GM19035 (cell line): Measurements from ENCODE around the gene KCTD2.

Experiments used
- ATAC-seq: cut with Tn5 transposase; IDR thresholded peaks from one replicate; pipeline ENCODE4 v1.9.1; 2021; ENCODE audit not compliant: unreplicated experiment

The KCTD2 gene

GRCh38 chr17:75096082-75096625 is 49.1 kb downstream of the KCTD2 start:
- no peak for ATAC-seq

DNA sequence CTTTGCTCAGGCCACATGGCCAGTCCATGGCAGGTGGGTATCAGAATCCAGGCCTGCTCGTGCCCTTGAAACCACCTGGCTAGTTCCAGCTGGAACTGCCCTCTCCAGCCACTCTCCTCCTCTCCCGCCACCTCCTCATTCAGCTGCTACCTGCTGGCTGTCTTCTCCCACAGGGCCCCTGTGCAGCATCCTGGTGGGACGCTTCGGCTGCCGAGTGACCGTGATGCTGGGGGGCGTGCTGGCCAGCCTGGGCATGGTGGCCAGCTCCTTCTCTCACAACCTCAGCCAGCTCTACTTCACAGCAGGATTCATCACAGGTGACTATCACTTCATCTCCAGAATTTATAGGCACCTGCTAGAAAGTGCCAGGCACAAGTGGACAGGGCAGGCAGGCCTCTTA is 50.8 kb downstream of the KCTD2 start:
- no peak for ATAC-seq

GRCh38 chr17:75098861-75099260 is 51.8 kb downstream of the KCTD2 start:
- no peak for ATAC-seq

GRCh38 chr17:75099881-75100595 is 53.0 kb downstream of the KCTD2 start:
- no peak for ATAC-seq

DNA sequence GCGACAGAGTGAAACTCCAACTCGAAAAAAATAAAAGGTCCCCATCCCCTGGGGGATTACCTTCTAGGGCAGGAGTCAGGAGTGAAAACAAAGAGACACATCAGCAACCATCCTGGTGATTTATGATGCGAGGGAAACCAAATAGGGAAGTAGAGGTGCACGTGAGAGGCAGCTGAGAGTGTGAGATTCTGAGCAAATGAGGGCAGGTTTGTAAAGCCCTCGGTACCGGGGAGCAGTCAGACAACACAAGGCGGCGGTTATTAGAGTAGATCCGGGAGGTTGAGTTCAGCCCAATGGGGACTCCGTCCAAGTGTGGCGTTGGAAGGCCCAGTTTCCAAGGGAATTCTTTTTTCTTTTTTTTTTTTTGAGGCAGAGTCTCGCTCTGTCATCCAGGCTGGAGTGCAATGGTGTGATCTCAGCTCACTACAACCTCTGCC is 55.4 kb downstream of the KCTD2 start:
- no peak for ATAC-seq

DNA sequence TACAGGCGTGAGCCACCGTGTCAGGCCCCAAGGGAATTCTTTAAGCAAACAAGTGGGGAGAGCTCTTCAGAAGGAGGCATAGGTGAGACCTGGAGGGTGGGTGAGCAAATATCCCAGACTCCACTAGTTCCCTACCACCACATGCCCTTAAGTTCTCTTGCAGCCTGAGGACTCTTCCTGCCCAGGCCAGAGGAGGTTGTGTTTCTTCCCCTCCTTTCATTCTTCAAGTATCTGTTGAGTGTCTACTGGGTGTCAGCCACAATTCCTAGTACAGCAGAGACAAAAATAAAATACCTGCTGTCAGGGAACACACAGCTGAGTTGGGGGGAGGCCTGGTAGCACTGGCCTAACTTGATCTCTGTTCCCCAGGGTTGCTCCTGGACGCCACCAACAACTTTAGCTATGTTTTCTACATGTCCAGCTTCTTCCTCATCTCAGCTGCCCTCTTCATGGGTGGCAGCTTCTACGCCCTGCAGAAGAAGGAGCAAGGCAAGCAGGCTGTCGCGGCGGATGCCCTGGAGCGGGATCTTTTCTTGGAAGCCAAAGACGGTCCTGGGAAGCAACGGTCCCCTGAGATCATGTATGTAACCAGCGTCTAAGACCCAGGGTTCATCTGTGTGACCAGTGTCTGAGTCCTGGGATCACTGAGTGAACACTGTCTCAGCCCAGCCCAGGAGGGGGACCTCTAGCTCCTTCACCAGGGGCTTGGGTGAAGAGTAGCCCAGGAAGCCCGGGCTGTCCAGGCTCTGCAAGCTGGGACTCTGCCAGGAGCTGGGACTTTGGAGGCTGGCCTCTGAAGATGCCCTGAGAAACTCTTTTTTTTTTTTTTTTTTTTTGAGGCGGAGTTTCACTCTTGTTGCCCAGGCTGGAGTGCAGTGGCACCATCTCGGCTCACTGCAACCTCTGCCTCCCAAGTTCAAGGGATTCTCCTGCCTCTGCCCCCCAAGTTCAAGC is 56.9 kb downstream of the KCTD2 start:
- ATAC-seq = no peak

DNA sequence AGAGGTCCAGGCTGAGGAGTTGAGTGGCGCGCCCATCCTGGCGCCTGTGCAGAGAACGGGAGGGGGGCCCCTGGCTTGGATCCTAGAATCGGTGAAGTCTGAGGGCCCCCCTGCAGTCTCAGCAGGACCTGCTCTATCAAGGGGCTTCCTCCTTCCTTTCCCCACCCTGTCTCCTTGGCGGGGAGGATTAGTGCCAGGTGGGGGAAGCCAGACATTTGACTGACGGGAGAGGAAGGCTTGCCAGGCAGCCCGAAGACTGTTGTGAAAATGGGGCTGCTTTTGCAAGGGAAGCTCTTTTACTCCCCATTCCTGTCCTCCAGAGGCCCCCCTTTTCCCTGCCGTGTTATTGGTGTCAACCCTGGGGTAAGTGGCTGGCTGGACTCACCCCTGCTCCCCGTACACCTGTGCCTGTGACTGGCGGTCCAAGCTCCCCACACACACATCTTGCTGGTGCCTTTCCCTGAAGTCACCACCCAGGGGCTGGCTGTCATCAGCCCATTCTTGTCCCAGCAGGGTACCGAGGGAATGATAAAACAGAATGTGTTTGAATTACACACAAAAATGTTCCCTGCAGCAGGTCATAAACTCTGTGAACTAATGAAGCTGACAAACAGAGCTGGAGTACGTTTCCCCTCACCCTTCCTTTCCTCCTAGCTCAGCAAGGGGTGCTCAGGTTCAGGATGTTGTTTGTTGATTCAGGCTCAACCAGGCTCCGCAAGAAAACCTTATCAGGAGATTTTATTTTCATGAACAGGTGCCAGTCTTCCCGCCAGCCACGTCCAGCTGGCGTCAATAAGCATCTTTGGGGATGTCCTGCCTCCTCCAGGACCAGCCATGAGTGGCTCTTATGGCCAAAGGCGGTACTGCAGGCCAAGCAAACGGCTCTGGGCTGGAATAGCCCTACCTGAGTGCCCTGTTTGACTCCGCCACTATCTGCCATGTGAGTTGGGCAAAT is 58.4 kb downstream of the KCTD2 start:
- no peak for ATAC-seq

DNA sequence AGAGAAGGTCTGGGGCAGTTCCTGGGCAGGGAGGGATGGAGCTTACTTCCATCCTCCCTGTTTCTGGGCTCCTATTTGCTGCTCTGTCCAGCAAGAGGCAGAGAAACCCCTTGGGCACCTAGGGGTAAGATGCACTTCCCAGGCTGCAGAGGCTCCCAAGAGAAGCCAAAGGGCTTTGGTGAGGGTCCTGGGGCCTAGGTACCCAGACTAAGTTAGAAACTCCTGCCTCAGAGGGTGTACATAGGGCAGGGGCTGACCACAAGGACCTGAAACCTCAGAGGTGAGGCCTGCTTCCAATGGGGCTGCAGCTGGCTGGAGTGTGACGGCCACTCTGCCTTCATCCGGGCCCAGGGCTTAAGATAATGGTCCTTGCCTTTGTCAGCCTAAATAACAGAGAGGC is 61.2 kb downstream of the KCTD2 start:
- no peak for ATAC-seq

GRCh38 chr17:75109046-75109406 is 62.0 kb downstream of the KCTD2 start:
- ATAC-seq = no peak

GRCh38 chr17:75109407-75110233 is 62.6 kb downstream of the KCTD2 start, which contains the start of gene ARMC7:
TSS of gene ARMC7 (plus strand) at chr17:75109969. CDS start at chr17:75110289, 320 bp downstream.
- peak; percentile 71 for ATAC-seq

- ATAC-seq = no peak
Observed at GRCh38 chr17:75110234-75110937, 63.4 kb downstream of the KCTD2 start.

DNA sequence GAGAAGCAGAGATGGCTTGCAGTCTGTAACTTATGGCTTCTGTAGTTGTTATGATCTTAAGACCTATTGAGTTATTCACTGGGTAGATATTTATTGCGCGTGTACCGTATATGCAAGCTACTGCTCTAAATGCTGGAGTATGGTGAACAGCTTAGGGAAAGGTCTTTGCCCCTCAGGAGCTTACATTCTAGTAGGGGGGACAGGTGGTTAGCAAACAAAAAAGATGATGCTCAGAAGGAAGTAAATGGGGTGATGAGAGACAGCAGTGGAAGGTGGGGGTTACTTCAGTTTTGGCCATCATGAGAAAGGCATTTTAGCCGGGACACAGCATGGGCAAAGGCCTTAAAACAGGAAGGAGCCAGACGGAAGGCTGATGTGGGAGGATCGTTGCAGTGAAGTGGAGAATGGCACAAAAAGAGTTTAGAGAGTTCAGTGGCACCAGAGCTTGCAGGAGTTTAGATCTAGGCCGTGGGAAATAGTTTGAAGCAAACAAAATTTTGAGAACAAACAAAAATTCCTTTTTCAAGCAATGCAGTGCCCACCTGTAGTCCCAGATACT is 64.8 kb downstream of the KCTD2 start:
- ATAC-seq = no peak

- peak; percentile 57 for ATAC-seq
Observed at GRCh38 chr17:75113798-75114551, 67.0 kb downstream of the KCTD2 start.

- no peak for ATAC-seq
Observed at GRCh38 chr17:75114552-75115314, 67.7 kb downstream of the KCTD2 start.
